ENCODE results near the gene BTBD16. TPM values are rescaled to one million over a fixed set of nuclear protein-coding genes. Genes with fewer than 3 reads are reported as not detected.

Gene BTBD16
- total and polyA plus RNA-seq, 2 donors (not counting 1 experiment from before 2014, with no cell fraction given): not detected

GRCh38 chr10:122281018-122281626, 10.0 kb downstream of the BTBD16 start:
- no peak overlapping the region for H3K27ac ChIP-seq (ENCODE audit: low read length in 2 of 2)
- ChIA-PET POLR2A (no interaction called here), CTCF (no interaction called here)
- H3K27ac Mint-ChIP-seq: no peak overlapping the region
- DNase-seq (no peak), ATAC-seq (ENCODE audit: low read depth) (no peak)
- H3K4me3 Mint-ChIP-seq: no peak overlapping the region
- H2AFZ ChIP-seq (ENCODE audit: insufficient read depth, low read depth, low read length, poor library complexity, severe bottlenecking): no peak overlapping the region
- H3K36me3 ChIP-seq (replicated peaks in 1 of 2; ENCODE audit: control extremely low read depth in 1 of 2, control insufficient read depth in 1 of 2, extremely low read depth in 1 of 2, insufficient read depth in 2 of 2, low read length in 1 of 2): no peaks in the 10 kb centered on the region
- H3K4me2 ChIP-seq (replicated peaks; ENCODE audit: low read depth, low read length, poor library complexity, severe bottlenecking): no peak overlapping the region
- 89% methylated on average over 5 of the region's 7 CpGs for WGBS (ENCODE audit: insufficient coverage)
- H3K9me3 ChIP-seq (ENCODE audit: control extremely low read depth in 1 of 3, control insufficient read depth in 2 of 3, insufficient read depth in 1 of 3, low read length in 2 of 3): no peaks in the 10 kb centered on the region
- H4K20me1 ChIP-seq (ENCODE audit: control insufficient read depth, insufficient read depth, low read length, poor library complexity, severe bottlenecking): no peaks in the 10 kb centered on the region
- no peak overlapping the region for H3K4me3 ChIP-seq (ENCODE audit: control extremely low read depth in 1 of 5, extremely low read depth in 1 of 5, insufficient read depth in 1 of 5, low read depth in 2 of 5, low read length in 4 of 5)
- H3K9ac ChIP-seq (ENCODE audit: low read length): no peak overlapping the region
- no peaks in the 10 kb centered on the region for H3K4me1 ChIP-seq (ENCODE audit: control insufficient read depth in 2 of 2, insufficient read depth in 2 of 2, low read length in 2 of 2)
- no peaks in the 10 kb centered on the region for H3K79me2 ChIP-seq (ENCODE audit: control insufficient read depth, insufficient read depth, low read length)
- peaks cover 0 to 4% (median 0%) of the 10 kb centered on the region in 4 experiments for H3K27me3 ChIP-seq (replicated peaks in 1 of 4; ENCODE audit: control extremely low read depth in 1 of 4, control insufficient read depth in 3 of 4, insufficient read depth in 4 of 4, low read length in 3 of 4)
- intact Hi-C loops (cut with micrococcal nuclease): no loop called here
- no peaks in the 10 kb centered on the region for H3K9me3 Mint-ChIP-seq (ENCODE audit: insufficient read depth)
- no peaks in the 10 kb centered on the region for H3K4me1 Mint-ChIP-seq
- H3K27me3 Mint-ChIP-seq: peaks cover 36% of the 10 kb centered on the region
- TF ChIP-seq CTCF (IDR thresholded peaks at IDR 0.05) (no peak), EZH2 (IDR thresholded peaks at IDR 0.05; ENCODE audit: borderline replicate concordance, insufficient read depth, low read depth, low read length, poor library complexity, severe bottlenecking) (no peak)

- CTCF ChIA-PET: no interaction called here
- intact Hi-C loops (cut with micrococcal nuclease): no loop called here
- Mint-ChIP-seq H3K27ac (no peak overlapping the region), H3K27me3 (peaks cover 36% of the 10 kb centered on the region), H3K4me1 (no peaks in the 10 kb centered on the region), H3K9me3 (ENCODE audit: insufficient read depth) (no peaks in the 10 kb centered on the region), H3K4me3 (no peak overlapping the region)
- 91% methylated on average over 8 of the region's 8 CpGs for WGBS (ENCODE audit: insufficient coverage)
- no peak for DNase-seq
- no peaks in the 10 kb centered on the region for H3K4me1 ChIP-seq (ENCODE audit: control insufficient read depth in 2 of 2, insufficient read depth in 2 of 2, low read length in 2 of 2)
- H4K20me1 ChIP-seq (ENCODE audit: control insufficient read depth, insufficient read depth, low read length, poor library complexity, severe bottlenecking): no peaks in the 10 kb centered on the region
- no peak overlapping the region for H3K27ac ChIP-seq (ENCODE audit: low read length in 2 of 2)
- peaks cover 0 to 4% (median 0%) of the 10 kb centered on the region in 4 experiments for H3K27me3 ChIP-seq (replicated peaks in 1 of 4; ENCODE audit: control extremely low read depth in 1 of 4, control insufficient read depth in 3 of 4, insufficient read depth in 4 of 4, low read length in 3 of 4)
- H3K9me3 ChIP-seq (ENCODE audit: control extremely low read depth in 1 of 3, control insufficient read depth in 2 of 3, insufficient read depth in 1 of 3, low read length in 2 of 3): no peaks in the 10 kb centered on the region
- no peak overlapping the region for H3K4me2 ChIP-seq (replicated peaks; ENCODE audit: low read depth, low read length, poor library complexity, severe bottlenecking)
- no peak overlapping the region for H3K4me3 ChIP-seq (ENCODE audit: control extremely low read depth in 1 of 5, extremely low read depth in 1 of 5, insufficient read depth in 1 of 5, low read depth in 2 of 5, low read length in 4 of 5)
- no peak overlapping the region for H3K9ac ChIP-seq (ENCODE audit: low read length)
- H2AFZ ChIP-seq (ENCODE audit: insufficient read depth, low read depth, low read length, poor library complexity, severe bottlenecking): no peak overlapping the region
- POLR2A ChIA-PET: no interaction called here
- no peak for TF ChIP-seq EZH2 (IDR thresholded peaks at IDR 0.05; ENCODE audit: borderline replicate concordance, insufficient read depth, low read depth, low read length, poor library complexity, severe bottlenecking)
- ATAC-seq (ENCODE audit: low read depth): no peak
- no peaks in the 10 kb centered on the region for H3K79me2 ChIP-seq (ENCODE audit: control insufficient read depth, insufficient read depth, low read length)
- H3K36me3 ChIP-seq (replicated peaks in 1 of 2; ENCODE audit: control extremely low read depth in 1 of 2, control insufficient read depth in 1 of 2, extremely low read depth in 1 of 2, insufficient read depth in 2 of 2, low read length in 1 of 2): no peaks in the 10 kb centered on the region
These were observed 10.7 kb downstream of the BTBD16 start for GRCh38 chr10:122281751-122282150.

Data from B cell (primary cell).